ENCODE measurements around the gene SLC25A12.
"Not testable (repeated sequence)": the region's sequence is repeated elsewhere in the genome, so short reads cannot be mapped to it uniquely, and the experiment has no call there.

SLC25A12 gene

GRCh38 chr2:171791361-171791760 is 102.7 kb downstream of the SLC25A12 start:
- DNase-seq (ENCODE audit: low spot score), result no peak

GRCh38 chr2:171789956-171790355 is 104.1 kb downstream of the SLC25A12 start:
- DNase-seq (ENCODE audit: low spot score), result no peak

GRCh38 chr2:171788316-171788993 is 105.6 kb downstream of the SLC25A12 start:
- DNase-seq (ENCODE audit: low spot score), result no peak

- no peak for DNase-seq (ENCODE audit: low spot score)
Observed at GRCh38 chr2:171787333-171788072, 106.5 kb downstream of the SLC25A12 start.

GRCh38 chr2:171785450-171785849 is 108.6 kb downstream of the SLC25A12 start:
- no peak for DNase-seq (ENCODE audit: low spot score)

- DNase-seq (ENCODE audit: low spot score), result no peak
Observed at GRCh38 chr2:171778515-171778914, 115.5 kb downstream of the SLC25A12 start.

- DNase-seq (ENCODE audit: low spot score), result not testable (repeated sequence)
Observed at GRCh38 chr2:171774581-171774980, 119.5 kb downstream of the SLC25A12 start.

GRCh38 chr2:171772373-171772772 is 121.7 kb downstream of the SLC25A12 start:
- DNase-seq (ENCODE audit: low spot score), result no peak

- DNase-seq (ENCODE audit: low spot score), result no peak
Observed at GRCh38 chr2:171771463-171771862, 122.6 kb downstream of the SLC25A12 start.

- DNase-seq (ENCODE audit: low spot score), result no peak
Observed at GRCh38 chr2:171763602-171764001, 130.4 kb downstream of the SLC25A12 start.

- DNase-seq (ENCODE audit: low spot score), result no peak
Observed at GRCh38 chr2:171762879-171763573, 131.0 kb downstream of the SLC25A12 start.

GRCh38 chr2:171761176-171761575 is 132.9 kb downstream of the SLC25A12 start:
- not testable (repeated sequence) for DNase-seq (ENCODE audit: low spot score)

GRCh38 chr2:171758762-171759161 is 135.3 kb downstream of the SLC25A12 start:
- DNase-seq (ENCODE audit: low spot score), result not testable (repeated sequence)

GRCh38 chr2:171754254-171754939 is 139.6 kb downstream of the SLC25A12 start:
- DNase-seq (ENCODE audit: low spot score), result no peak

- no peak for DNase-seq (ENCODE audit: low spot score)
Observed at GRCh38 chr2:171747371-171747770, 146.7 kb downstream of the SLC25A12 start.

- no peak for DNase-seq (ENCODE audit: low spot score)
Observed at GRCh38 chr2:171745806-171746205, 148.2 kb downstream of the SLC25A12 start.

- no peak for DNase-seq (ENCODE audit: low spot score)
Observed at GRCh38 chr2:171745141-171745540, 148.9 kb downstream of the SLC25A12 start.

- DNase-seq (ENCODE audit: low spot score), result no peak
Observed at GRCh38 chr2:171742760-171743159, 151.3 kb downstream of the SLC25A12 start.

GRCh38 chr2:171741189-171741588 is 152.9 kb downstream of the SLC25A12 start:
- DNase-seq (ENCODE audit: low spot score), result no peak

GRCh38 chr2:171735991-171736710 is 157.9 kb downstream of the SLC25A12 start:
- no peak for DNase-seq (ENCODE audit: low spot score)

Measured in Ammon's horn (tissue), 1 donor.